Progenitor cell of endocrine pancreas (in vitro differentiated cells): Measurements from ENCODE around the gene ZNF638. TPM values are rescaled to one million over a fixed set of nuclear protein-coding genes. Genes with fewer than 3 reads are reported as not detected.
A peak's percentile ranks its signal among the peaks of the same experiment; 100 is the strongest.

ENCODE experiments used
- DNase-seq: peaks from one replicate; pipeline ENCODE4 v3.0.0; 2021; ENCODE audit warnings: low spot score; ENCODE audit not compliant: unreplicated experiment
- H3K27ac Mint-ChIP-seq: 2 replicates; pipeline ENCODE4 v1.8.0; 2021; ENCODE audit warnings: mild to moderate bottlenecking, moderate library complexity, mixed read lengths
- H3K27me3 Mint-ChIP-seq: 2 replicates; pipeline ENCODE4 v1.8.0; 2021; ENCODE audit warnings: mixed read lengths
- H3K36me3 Mint-ChIP-seq: 2 replicates; pipeline ENCODE4 v1.8.0; 2022; ENCODE audit warnings: mixed read lengths; ENCODE audit not compliant: insufficient read depth
- H3K4me1 Mint-ChIP-seq: 2 replicates; pipeline ENCODE4 v1.8.0; 2021; ENCODE audit warnings: low read depth, mixed read lengths
- H3K4me3 Mint-ChIP-seq: 2 replicates; pipeline ENCODE4 v1.8.0; 2021; ENCODE audit warnings: low read depth, mild to moderate bottlenecking, moderate library complexity, mixed read lengths
- H3K9me3 Mint-ChIP-seq: 2 replicates; pipeline ENCODE4 v1.8.0; 2021; ENCODE audit warnings: low read depth, mixed read lengths
- total RNA-seq: library from RNA; stranded (reverse); gene quantifications from 2 replicates; pipeline ENCODE4 v1.2.1, GENCODE V29; 2021
- TF ChIP-seq, protein P1 (sequence below): fragments of 200-600 bp; sonication (generic); IDR thresholded peaks from one replicate; pipeline ENCODE4 v1.5.0; 2021; ENCODE audit warnings: antibody characterized with exemption, mild to moderate bottlenecking; ENCODE audit not compliant: unreplicated experiment

Gene ZNF638
- total RNA-seq, 1 donor from 2014 or later: 216 TPM

DNA sequence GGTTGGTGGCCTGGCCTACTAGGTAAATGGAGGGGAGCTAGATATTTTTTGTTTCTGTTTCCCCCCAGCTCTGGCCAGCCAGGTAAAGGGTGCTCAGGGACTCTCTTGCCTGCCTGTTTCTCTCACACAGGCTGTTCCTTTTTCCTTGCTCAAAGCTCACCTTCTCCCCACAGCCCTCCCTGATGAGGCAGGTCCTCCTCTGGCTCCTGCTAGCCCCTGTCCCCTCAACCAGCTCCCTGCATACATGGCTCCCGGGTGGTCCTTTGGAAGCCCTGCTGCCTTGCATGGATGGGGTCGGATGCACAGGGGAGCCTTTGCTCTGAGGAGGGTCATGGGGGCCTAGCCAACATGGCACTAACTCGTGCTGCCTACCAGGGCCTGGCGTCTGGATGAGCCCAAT is 149.5 kb downstream of the ZNF638 start:
- Mint-ChIP-seq H3K4me1 (peaks cover 2% of the 10 kb centered on the region), H3K27ac (no peak overlapping the region), H3K9me3 (no peaks in the 10 kb centered on the region), H3K4me3 (no peak overlapping the region), H3K27me3 (peaks cover 20% of the 10 kb centered on the region), H3K36me3 (no peaks in the 10 kb centered on the region)
- TF ChIP-seq, protein P1, sequence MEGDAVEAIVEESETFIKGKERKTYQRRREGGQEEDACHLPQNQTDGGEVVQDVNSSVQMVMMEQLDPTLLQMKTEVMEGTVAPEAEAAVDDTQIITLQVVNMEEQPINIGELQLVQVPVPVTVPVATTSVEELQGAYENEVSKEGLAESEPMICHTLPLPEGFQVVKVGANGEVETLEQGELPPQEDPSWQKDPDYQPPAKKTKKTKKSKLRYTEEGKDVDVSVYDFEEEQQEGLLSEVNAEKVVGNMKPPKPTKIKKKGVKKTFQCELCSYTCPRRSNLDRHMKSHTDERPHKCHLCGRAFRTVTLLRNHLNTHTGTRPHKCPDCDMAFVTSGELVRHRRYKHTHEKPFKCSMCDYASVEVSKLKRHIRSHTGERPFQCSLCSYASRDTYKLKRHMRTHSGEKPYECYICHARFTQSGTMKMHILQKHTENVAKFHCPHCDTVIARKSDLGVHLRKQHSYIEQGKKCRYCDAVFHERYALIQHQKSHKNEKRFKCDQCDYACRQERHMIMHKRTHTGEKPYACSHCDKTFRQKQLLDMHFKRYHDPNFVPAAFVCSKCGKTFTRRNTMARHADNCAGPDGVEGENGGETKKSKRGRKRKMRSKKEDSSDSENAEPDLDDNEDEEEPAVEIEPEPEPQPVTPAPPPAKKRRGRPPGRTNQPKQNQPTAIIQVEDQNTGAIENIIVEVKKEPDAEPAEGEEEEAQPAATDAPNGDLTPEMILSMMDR: no peak
- DNase-seq: no peak

DNA sequence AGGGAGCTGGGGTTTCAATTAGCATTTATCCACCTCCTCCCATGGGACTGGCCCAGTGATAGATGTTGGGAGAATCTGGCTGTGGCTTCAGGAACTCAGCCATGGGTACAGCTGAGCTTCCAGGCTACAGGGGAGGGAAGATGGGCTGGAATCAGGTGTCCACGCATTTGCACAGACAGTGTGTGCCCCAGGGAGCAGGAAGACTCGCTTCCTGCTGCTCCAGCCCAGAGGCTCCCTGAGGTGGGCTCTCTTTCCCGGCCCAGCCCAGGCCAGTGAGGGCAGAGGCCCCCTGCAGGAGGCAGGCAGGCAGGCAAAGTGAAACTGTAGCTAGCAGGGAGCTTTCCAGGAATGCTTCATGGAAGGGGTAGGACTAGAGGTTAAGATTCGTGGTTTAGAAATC is 150.5 kb downstream of the ZNF638 start:
- H3K9me3 Mint-ChIP-seq: no peaks in the 10 kb centered on the region
- no peak for DNase-seq
- peaks cover 2% of the 10 kb centered on the region for H3K4me1 Mint-ChIP-seq
- no peaks in the 10 kb centered on the region for H3K36me3 Mint-ChIP-seq
- TF ChIP-seq, protein P1: peak; percentile 34
- H3K4me3 Mint-ChIP-seq: no peak overlapping the region
- no peak overlapping the region for H3K27ac Mint-ChIP-seq
- peaks cover 20% of the 10 kb centered on the region for H3K27me3 Mint-ChIP-seq

DNA sequence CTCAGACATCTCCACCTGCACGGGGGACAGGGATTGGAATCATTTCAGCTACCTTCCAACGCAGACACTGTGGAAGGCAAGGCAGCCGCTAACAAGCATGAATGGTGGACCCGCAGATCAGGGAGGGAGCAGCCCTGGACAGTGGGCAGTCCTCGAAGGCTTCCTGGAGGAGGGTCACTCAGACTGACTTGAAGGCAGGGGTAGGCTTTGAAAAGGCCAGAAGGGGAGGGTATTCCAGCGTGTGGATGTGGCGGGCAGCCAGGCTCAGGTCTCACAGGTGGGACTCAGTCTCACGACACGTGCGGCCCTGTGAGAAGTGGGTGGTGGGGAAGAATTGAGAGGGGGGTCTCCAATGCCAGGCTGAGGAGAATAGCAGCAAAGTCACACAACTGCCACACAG is 151.7 kb downstream of the ZNF638 start:
- no peak for DNase-seq
- no peaks in the 10 kb centered on the region for H3K9me3 Mint-ChIP-seq
- H3K27ac Mint-ChIP-seq: no peak overlapping the region
- no peaks in the 10 kb centered on the region for H3K36me3 Mint-ChIP-seq
- H3K4me1 Mint-ChIP-seq: peaks cover 2% of the 10 kb centered on the region
- TF ChIP-seq, protein P1: no peak
- peaks cover 18% of the 10 kb centered on the region for H3K27me3 Mint-ChIP-seq
- no peak overlapping the region for H3K4me3 Mint-ChIP-seq

DNA sequence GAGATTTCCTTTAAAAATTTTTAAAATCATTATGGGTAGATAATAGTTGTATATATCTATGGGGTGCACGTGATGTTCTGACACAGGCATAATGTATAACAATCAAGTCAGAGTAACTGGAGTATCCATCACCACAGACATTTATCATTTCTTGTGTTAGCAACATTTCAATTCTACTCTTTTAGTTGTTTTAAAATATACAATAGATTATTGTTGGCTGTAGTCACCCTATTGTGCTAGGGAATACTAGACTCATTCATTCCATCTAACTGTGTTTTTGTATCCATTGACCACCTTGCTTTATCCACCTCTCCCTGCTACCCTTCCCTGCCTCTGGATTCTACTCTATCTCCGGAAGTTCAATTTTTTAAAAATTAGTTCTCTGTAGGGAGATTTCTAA is 152.8 kb downstream of the ZNF638 start:
- H3K4me3 Mint-ChIP-seq: no peak overlapping the region

More for the DNA sequence above, 152.8 kb downstream of the ZNF638 start:
- H3K4me1 Mint-ChIP-seq: no peaks in the 10 kb centered on the region
- no peak overlapping the region for H3K27ac Mint-ChIP-seq
- no peak for DNase-seq
- H3K36me3 Mint-ChIP-seq: no peaks in the 10 kb centered on the region
- TF ChIP-seq, protein P1: no peak
- H3K9me3 Mint-ChIP-seq: no peaks in the 10 kb centered on the region
- H3K27me3 Mint-ChIP-seq: peaks cover 12% of the 10 kb centered on the region

Other genes starting within 250 kb of the ZNF638 start
- 14.4 and 15.2 TPM in 2 replicates for gene MCEE, start 201.6 kb upstream of the ZNF638 start, total RNA-seq
- 55.4 and 69.2 TPM in 2 replicates for gene MPHOSPH10, start 201.1 kb upstream of the ZNF638 start, total RNA-seq
- 23.9 and 25.1 TPM in 2 replicates for gene PAIP2B, start 104.7 kb upstream of the ZNF638 start, total RNA-seq
- 1.4 and 1.6 TPM in 2 replicates for gene DYSF, start 121.8 kb downstream of the ZNF638 start, total RNA-seq